ENCODE results near the gene EXOSC7.

EXOSC7 gene

GRCh38 chr3:44984335-44984734, 8.3 kb downstream of the EXOSC7 start:
- TF ChIP-seq EP300 (IDR thresholded peaks at IDR 0.05; ENCODE audit: borderline replicate concordance) (no peak), NFIC (IDR thresholded peaks at IDR 0.05) (no peak), REST (IDR thresholded peaks at IDR 0.05; ENCODE audit: low read depth) (no peak), EGR1 (IDR thresholded peaks at IDR 0.05) (no peak), CREB1 (IDR thresholded peaks at IDR 0.05; ENCODE audit: low read depth) (no peak), ZBTB7A (IDR thresholded peaks at IDR 0.05; ENCODE audit: low read depth) (no peak), TAF1 (IDR thresholded peaks at IDR 0.05; ENCODE audit: low read depth) (no peak), CEBPB (IDR thresholded peaks at IDR 0.05) (no peak), TCF12 (IDR thresholded peaks at IDR 0.05; ENCODE audit: low read depth) (no peak), RAD21 (IDR thresholded peaks at IDR 0.05; ENCODE audit: low read depth) (no peak), YY1 (IDR thresholded peaks at IDR 0.05; ENCODE audit: low read depth) (no peak)

GRCh38 chr3:44987332-44987731, 11.3 kb downstream of the EXOSC7 start:
- TF ChIP-seq USF1 (IDR thresholded peaks at IDR 0.05) (no peak), EP300 (IDR thresholded peaks at IDR 0.05; ENCODE audit: borderline replicate concordance) (no peak), TAF1 (IDR thresholded peaks at IDR 0.05; ENCODE audit: low read depth) (no peak), ZBTB7A (IDR thresholded peaks at IDR 0.05; ENCODE audit: low read depth) (no peak), TEAD4 (IDR thresholded peaks at IDR 0.05) (no peak), MAX (IDR thresholded peaks at IDR 0.05) (no peak), YY1 (IDR thresholded peaks at IDR 0.05; ENCODE audit: low read depth) (no peak), REST (IDR thresholded peaks at IDR 0.05; ENCODE audit: low read depth) (no peak), TCF12 (IDR thresholded peaks at IDR 0.05; ENCODE audit: low read depth) (no peak), NFIC (IDR thresholded peaks at IDR 0.05) (no peak), RAD21 (IDR thresholded peaks at IDR 0.05; ENCODE audit: low read depth) (no peak), FOXM1 (IDR thresholded peaks at IDR 0.05; ENCODE audit: borderline replicate concordance, low read depth) (no peak), CEBPB (IDR thresholded peaks at IDR 0.05) (no peak), EGR1 (IDR thresholded peaks at IDR 0.05) (no peak), CREB1 (IDR thresholded peaks at IDR 0.05; ENCODE audit: low read depth) (no peak)

GRCh38 chr3:44988073-44988472, 12.0 kb downstream of the EXOSC7 start:
- TF ChIP-seq YY1 (IDR thresholded peaks at IDR 0.05; ENCODE audit: low read depth) (no peak), TEAD4 (IDR thresholded peaks at IDR 0.05) (no peak), TAF1 (IDR thresholded peaks at IDR 0.05; ENCODE audit: low read depth) (no peak), CREB1 (IDR thresholded peaks at IDR 0.05; ENCODE audit: low read depth) (no peak), RAD21 (IDR thresholded peaks at IDR 0.05; ENCODE audit: low read depth) (no peak), USF1 (IDR thresholded peaks at IDR 0.05) (no peak), EP300 (IDR thresholded peaks at IDR 0.05; ENCODE audit: borderline replicate concordance) (no peak), NFIC (IDR thresholded peaks at IDR 0.05) (no peak), EGR1 (IDR thresholded peaks at IDR 0.05) (no peak), ZBTB7A (IDR thresholded peaks at IDR 0.05; ENCODE audit: low read depth) (no peak), FOXM1 (IDR thresholded peaks at IDR 0.05; ENCODE audit: borderline replicate concordance, low read depth) (no peak), REST (IDR thresholded peaks at IDR 0.05; ENCODE audit: low read depth) (no peak), TCF12 (IDR thresholded peaks at IDR 0.05; ENCODE audit: low read depth) (no peak)

- TF ChIP-seq USF1 (IDR thresholded peaks at IDR 0.05) (no peak), YY1 (IDR thresholded peaks at IDR 0.05; ENCODE audit: low read depth) (no peak), NFIC (IDR thresholded peaks at IDR 0.05) (no peak), RAD21 (IDR thresholded peaks at IDR 0.05; ENCODE audit: low read depth) (no peak), TAF1 (IDR thresholded peaks at IDR 0.05; ENCODE audit: low read depth) (no peak), CREB1 (IDR thresholded peaks at IDR 0.05; ENCODE audit: low read depth) (no peak), TEAD4 (IDR thresholded peaks at IDR 0.05) (no peak), EGR1 (IDR thresholded peaks at IDR 0.05) (no peak), EP300 (IDR thresholded peaks at IDR 0.05; ENCODE audit: borderline replicate concordance) (no peak), TCF12 (IDR thresholded peaks at IDR 0.05; ENCODE audit: low read depth) (no peak), ZBTB7A (IDR thresholded peaks at IDR 0.05; ENCODE audit: low read depth) (no peak), MAX (IDR thresholded peaks at IDR 0.05) (no peak), FOXM1 (IDR thresholded peaks at IDR 0.05; ENCODE audit: borderline replicate concordance, low read depth) (no peak), CEBPB (IDR thresholded peaks at IDR 0.05) (no peak)
Measured at GRCh38 chr3:44989141-44989540, 13.1 kb downstream of the EXOSC7 start.
